Hepatocyte (in vitro differentiated cells): ENCODE results near the gene ADGRA1. TPM values are rescaled to one million over a fixed set of nuclear protein-coding genes. Genes with fewer than 3 reads are reported as not detected.

ENCODE experiments used
- DNase-seq: peaks from one replicate; pipeline ENCODE4 v3.0.0-alpha.2; 2016; ENCODE audit warnings: low spot score
- H2AFZ ChIP-seq: fragments of 200-600 bp; sonication (generic); 2 replicates; pipeline ENCODE4 v1.6.0; 2016; ENCODE audit warnings: antibody characterized with exemption, mild to moderate bottlenecking
- H3K27ac ChIP-seq: fragments of 200-600 bp; sonication (generic); 2 replicates; pipeline ENCODE4 v1.5.1; 2016; ENCODE audit warnings: mild to moderate bottlenecking
- H3K27me3 ChIP-seq: fragments of 200-600 bp; sonication (generic); 2 replicates; pipeline ENCODE4 v1.6.1; 2016
- H3K36me3 ChIP-seq: fragments of 200-600 bp; sonication (generic); replicated peaks from 2 replicates; pipeline ENCODE4 v1.5.1; 2016; ENCODE audit warnings: low read depth; ENCODE audit not compliant: insufficient read depth
- H3K4me1 ChIP-seq: fragments of 200-600 bp; sonication (generic); 2 replicates; pipeline ENCODE4 v1.5.1; 2016; ENCODE audit warnings: mild to moderate bottlenecking, moderate library complexity; ENCODE audit not compliant: insufficient read depth
- H3K4me2 ChIP-seq: fragments of 200-600 bp; sonication (generic); 2 replicates; pipeline ENCODE4 v1.6.0; 2016
- H3K4me3 ChIP-seq: fragments of 200-600 bp; sonication (generic); 2 replicates; pipeline ENCODE4 v1.5.1; 2016; ENCODE audit warnings: mild to moderate bottlenecking
- H3K79me2 ChIP-seq: fragments of 200-600 bp; sonication (generic); 2 replicates; pipeline ENCODE4 v1.6.0; 2017; ENCODE audit warnings: mild to moderate bottlenecking
- H3K9me2 ChIP-seq: fragments of 200-600 bp; sonication (generic); replicated peaks from 2 replicates; pipeline ENCODE4 v1.6.0; 2017; ENCODE audit warnings: mild to moderate bottlenecking; ENCODE audit not compliant: insufficient read depth
- H3K9me3 ChIP-seq: fragments of 200-600 bp; sonication (generic); 2 replicates; pipeline ENCODE4 v1.5.1; 2016; ENCODE audit warnings: low read depth, mild to moderate bottlenecking
- H4K20me1 ChIP-seq: fragments of 200-600 bp; sonication (generic); 2 replicates; pipeline ENCODE4 v1.6.0; 2016; ENCODE audit warnings: mild to moderate bottlenecking; ENCODE audit not compliant: insufficient read depth, poor library complexity, severe bottlenecking
- EZH2 ChIP-seq: fragments of 200-600 bp; sonication (generic); IDR thresholded peaks from 2 replicates; pipeline ENCODE4 v1.6.1; 2016; ENCODE audit warnings: antibody characterized with exemption, mild to moderate bottlenecking, borderline replicate concordance
- EZH2phosphoT487 ChIP-seq: fragments of 200-600 bp; sonication (generic); IDR thresholded peaks from one replicate; pipeline ENCODE4 v1.6.1; 2018; ENCODE audit warnings: antibody characterized with exemption, mild to moderate bottlenecking, low read depth, moderate library complexity; ENCODE audit not compliant: unreplicated experiment, severe bottlenecking
- WGBS: methylation state at CpG from one replicate; pipeline ENCODE4 v1.1.6; 2016; ENCODE audit warnings: low lambda C conversion rate; ENCODE audit errors: missing lambda C conversion rate; 5-methylcytosine and 5-hydroxymethylcytosine counted together
- polyA plus RNA-seq: library from polyadenylated mRNA; unstranded; fragments of >200 nt; fragmentation: Nextera tagmentation; extraction: Ambion mirVana; gene quantifications from 2 replicates; pipeline ENCODE4 v1.2.1, GENCODE V29; 2016
- total RNA-seq: library from RNA; depleted of rRNA; stranded (reverse); fragments of >200 nt; gene quantifications from 2 replicates; pipeline ENCODE4 v1.2.3, GENCODE V29; 2014
- TF ChIP-seq, protein P1 (sequence below): fragments of 200-600 bp; sonication (generic); IDR thresholded peaks from 2 replicates; pipeline ENCODE4 v1.5.1; 2016; ENCODE audit warnings: antibody characterized with exemption, mild to moderate bottlenecking; ENCODE audit not compliant: poor library complexity

ADGRA1 gene
- total and polyA plus RNA-seq, 2 experiments from 2014 or later = 0.47 TPM; not detected in 1

GRCh38 chr10:133070810-133071209, 16.9 kb upstream of the ADGRA1 start:
- DNase-seq = no peak
- WGBS = 86% methylated on average over 20 of the region's 21 CpGs
- no peaks in the 10 kb centered on the region for H3K4me1 ChIP-seq

DNA sequence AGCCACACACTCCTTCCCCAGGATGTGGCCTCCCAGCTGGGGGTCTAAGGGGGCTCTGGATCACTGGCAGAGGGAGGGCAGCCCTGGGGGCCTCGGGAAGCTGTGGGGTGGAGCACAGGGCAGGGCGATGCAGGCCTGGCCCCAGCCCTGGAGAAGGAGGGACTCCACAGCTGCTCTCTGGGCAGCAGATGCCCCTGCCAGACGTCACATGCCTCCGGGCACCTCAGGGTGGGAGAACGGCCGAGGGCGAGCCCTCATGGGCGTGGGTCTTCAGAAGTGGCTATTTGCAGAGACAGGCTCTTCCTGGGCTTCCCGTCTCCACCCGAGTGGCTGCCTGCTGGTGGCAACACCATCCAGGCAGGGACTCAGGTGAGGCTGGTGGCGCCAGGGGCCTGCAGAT, 16.0 kb upstream of the ADGRA1 start:
- no peak for TF ChIP-seq EZH2phosphoT487
- TF ChIP-seq, protein P1, sequence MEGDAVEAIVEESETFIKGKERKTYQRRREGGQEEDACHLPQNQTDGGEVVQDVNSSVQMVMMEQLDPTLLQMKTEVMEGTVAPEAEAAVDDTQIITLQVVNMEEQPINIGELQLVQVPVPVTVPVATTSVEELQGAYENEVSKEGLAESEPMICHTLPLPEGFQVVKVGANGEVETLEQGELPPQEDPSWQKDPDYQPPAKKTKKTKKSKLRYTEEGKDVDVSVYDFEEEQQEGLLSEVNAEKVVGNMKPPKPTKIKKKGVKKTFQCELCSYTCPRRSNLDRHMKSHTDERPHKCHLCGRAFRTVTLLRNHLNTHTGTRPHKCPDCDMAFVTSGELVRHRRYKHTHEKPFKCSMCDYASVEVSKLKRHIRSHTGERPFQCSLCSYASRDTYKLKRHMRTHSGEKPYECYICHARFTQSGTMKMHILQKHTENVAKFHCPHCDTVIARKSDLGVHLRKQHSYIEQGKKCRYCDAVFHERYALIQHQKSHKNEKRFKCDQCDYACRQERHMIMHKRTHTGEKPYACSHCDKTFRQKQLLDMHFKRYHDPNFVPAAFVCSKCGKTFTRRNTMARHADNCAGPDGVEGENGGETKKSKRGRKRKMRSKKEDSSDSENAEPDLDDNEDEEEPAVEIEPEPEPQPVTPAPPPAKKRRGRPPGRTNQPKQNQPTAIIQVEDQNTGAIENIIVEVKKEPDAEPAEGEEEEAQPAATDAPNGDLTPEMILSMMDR = no peak
- no peak for TF ChIP-seq EZH2
- Histone ChIP-seq H3K9me2 (no peaks in the 10 kb centered on the region), H3K4me2 (no peak overlapping the region), H3K4me1 (no peaks in the 10 kb centered on the region), H3K79me2 (no peaks in the 10 kb centered on the region), H3K9me3 (no peaks in the 10 kb centered on the region), H3K27me3 (no peaks in the 10 kb centered on the region), H3K27ac (no peak overlapping the region), H2AFZ (no peak overlapping the region), H3K36me3 (no peaks in the 10 kb centered on the region), H4K20me1 (no peaks in the 10 kb centered on the region), H3K4me3 (no peak overlapping the region)
- 88% methylated on average over 4 of the region's 11 CpGs for WGBS
- no peak for DNase-seq

More at GRCh38 chr10:133070810-133071209, 16.9 kb upstream of the ADGRA1 start:
- Histone ChIP-seq H4K20me1 (no peaks in the 10 kb centered on the region), H3K27me3 (no peaks in the 10 kb centered on the region), H2AFZ (no peak overlapping the region), H3K9me3 (no peaks in the 10 kb centered on the region), H3K27ac (no peak overlapping the region), H3K9me2 (no peaks in the 10 kb centered on the region), H3K4me3 (no peak overlapping the region), H3K4me2 (no peak overlapping the region), H3K36me3 (no peaks in the 10 kb centered on the region), H3K79me2 (no peaks in the 10 kb centered on the region)
- no peak for TF ChIP-seq EZH2
- TF ChIP-seq, protein P1 = no peak
- TF ChIP-seq EZH2phosphoT487 = no peak

- H3K9me3 ChIP-seq = no peaks in the 10 kb centered on the region
- 77% methylated on average over 19 of the region's 19 CpGs for WGBS
- H3K27ac ChIP-seq = no peak overlapping the region
- no peaks in the 10 kb centered on the region for H3K27me3 ChIP-seq
- H3K36me3 ChIP-seq = no peaks in the 10 kb centered on the region
- H4K20me1 ChIP-seq = no peaks in the 10 kb centered on the region
- TF ChIP-seq EZH2 (no peak), EZH2phosphoT487 (no peak)
- TF ChIP-seq, protein P1 = no peak
- no peaks in the 10 kb centered on the region for H3K79me2 ChIP-seq
- no peaks in the 10 kb centered on the region for H3K4me1 ChIP-seq
- H3K9me2 ChIP-seq = no peaks in the 10 kb centered on the region
- H3K4me3 ChIP-seq = no peak overlapping the region
- H2AFZ ChIP-seq = no peak overlapping the region
- H3K4me2 ChIP-seq = no peak overlapping the region
- DNase-seq = no peak
Observed at GRCh38 chr10:133072196-133072595, 15.5 kb upstream of the ADGRA1 start.
